HCT116 (cell line): Measurements from ENCODE around the gene NOX3. TPM values are rescaled to one million over a fixed set of nuclear protein-coding genes. Genes with fewer than 3 reads are reported as not detected.

Experiments
- ATAC-seq: fragments of 200-7000 bp; cut with Tn5 transposase; 2 replicates; pipeline ENCODE4 v1.9.1; 2020; ENCODE audit warnings: mild to moderate bottlenecking, moderate library complexity
- BruUV-seq: library from RNA; stranded (reverse); fragments of 400-500 nt; replicated peaks from 2 replicates; lab custom pipeline; 2021; lab: Mats Ljungman, UMichigan
- CTCF ChIA-PET: fragments of 300-600 bp; sonication (Branson Sonifier 250); formaldehyde crosslinking; loops from one replicate; lab custom pipeline; 2021; ENCODE audit warnings: antibody characterized with exemption; lab: Charles Lee
- POLR2A ChIA-PET: fragments of 300-600, 350-600 bp; sonication (Branson Sonifier 250); formaldehyde crosslinking; loops from one replicate; lab custom pipeline; 2021; ENCODE audit warnings: antibody characterized with exemption; lab: Charles Lee
- RAD21 ChIA-PET, 2 experiments: fragments of 300-600 bp; sonication (Branson Sonifier 250); formaldehyde crosslinking; loops; one replicate each; lab custom pipeline; 2023; ENCODE audit warnings: low total read pairs in 2 of 2; ENCODE audit not compliant: uncharacterized antibody in 2 of 2, unreplicated experiment in 2 of 2, low non-redundant PET in 1 of 2; lab: Charles Lee
- DNase-seq: peaks from one replicate; pipeline ENCODE4 v3.0.0-alpha.2; 2010; ENCODE audit warnings: low read depth, low spot score
- H2AFZ ChIP-seq: fragments of 200-600 bp; shearing (Covaris generic), sonication (generic); 2 replicates; pipeline ENCODE4 v1.6.1; 2017; ENCODE audit warnings: low read depth, mixed run types, mixed read lengths, antibody characterized with exemption, low read length; ENCODE audit not compliant: poor library complexity, severe bottlenecking
- H3K27ac ChIP-seq: 2 replicates; pipeline ENCODE4 v1.5.1; 2012; ENCODE audit warnings: low read depth, low read length
- H3K27me3 ChIP-seq: fragments of 200-600 bp; sonication (generic); 2 replicates; pipeline ENCODE4 v1.6.1; 2016; ENCODE audit warnings: mixed run types, low read length, mixed read lengths; ENCODE audit not compliant: insufficient read depth
- H3K36me3 ChIP-seq, 2 experiments: fragments of 200-500 bp in 1 of 2; fragments of 200-600 bp in 1 of 2; sonication (Bioruptor generic) in 1 of 2; sonication (generic) in 1 of 2; 2 replicates each; pipeline versions ENCODE4 v1.5.1 to v1.6.1; 2014 to 2016; ENCODE audit warnings: low read length in 2 of 2, inconsistent platforms in 1 of 2, mixed read lengths in 1 of 2, mixed run types in 1 of 2; ENCODE audit not compliant: insufficient read depth in 2 of 2, control insufficient read depth in 1 of 2
- H3K4me1 ChIP-seq, 2 experiments: fragments of 200-600 bp in 1 of 2; sonication (generic) in 1 of 2; 2 replicates each; pipeline versions ENCODE4 v1.5.1 to v1.6.1; 2012 to 2017; ENCODE audit warnings: low read length in 2 of 2, inconsistent platforms in 1 of 2, mild to moderate bottlenecking in 1 of 2, mixed read lengths in 1 of 2, mixed run types in 1 of 2, moderate library complexity in 1 of 2; ENCODE audit not compliant: insufficient read depth in 2 of 2, control insufficient read depth in 1 of 2
- H3K4me2 ChIP-seq: fragments of 200-600 bp; sonication (generic); 2 replicates; pipeline ENCODE4 v1.6.1; 2017; ENCODE audit warnings: mixed run types, low read length, mixed read lengths
- H3K4me3 ChIP-seq, 2 experiments: fragments of 200-600 bp in 1 of 2; sonication (generic) in 1 of 2; replicated peaks in 1 of 2; 2 replicates each; pipeline ENCODE4 v1.5.1; 2011 to 2016; ENCODE audit warnings: low read length in 2 of 2, control low read depth in 1 of 2, low read depth in 1 of 2, mild to moderate bottlenecking in 1 of 2, mixed read lengths in 1 of 2, mixed run types in 1 of 2
- H3K79me2 ChIP-seq: fragments of 200-600 bp; sonication (generic); 2 replicates; pipeline ENCODE4 v1.6.1; 2017; ENCODE audit warnings: mild to moderate bottlenecking, mixed run types, low read length, moderate library complexity, mixed read lengths; ENCODE audit not compliant: insufficient read depth
- H3K9ac ChIP-seq: fragments of 200-600 bp; sonication (generic); 2 replicates; pipeline ENCODE4 v1.6.1; 2016; ENCODE audit warnings: low read length, mixed read lengths
- H3K9me2 ChIP-seq: fragments of 200-600 bp; sonication (generic), shearing (Covaris generic); 2 replicates; pipeline ENCODE4 v1.6.1; 2017; ENCODE audit warnings: mixed run types, mild to moderate bottlenecking, moderate library complexity; ENCODE audit not compliant: insufficient read depth
- H3K9me3 ChIP-seq, 2 experiments: fragments of 200-500 bp in 1 of 2; fragments of 200-600 bp in 1 of 2; sonication (Bioruptor generic) in 1 of 2; sonication (generic) in 1 of 2; 2 replicates each; pipeline ENCODE4 v1.6.1; 2014 to 2017; ENCODE audit warnings: low read length in 2 of 2, mixed read lengths in 2 of 2, inconsistent platforms in 1 of 2, low read depth in 1 of 2, mild to moderate bottlenecking in 1 of 2, mixed run types in 1 of 2, moderate library complexity in 1 of 2; ENCODE audit not compliant: control insufficient read depth in 1 of 2, insufficient read depth in 1 of 2
- H4K20me1 ChIP-seq: fragments of 200-600 bp; sonication (generic), shearing (Covaris generic); 2 replicates; pipeline ENCODE4 v1.6.1; 2017; ENCODE audit warnings: mixed run types, mild to moderate bottlenecking, moderate library complexity; ENCODE audit not compliant: insufficient read depth
- CBX3 ChIP-seq: IDR thresholded peaks from 2 replicates; pipeline ENCODE4 v1.6.1; 2012; ENCODE audit warnings: low read depth
- CEBPB ChIP-seq: IDR thresholded peaks from 2 replicates; pipeline ENCODE4 v1.6.1; 2012; ENCODE audit warnings: low read depth
- EZH2phosphoT487 ChIP-seq: fragments of 200-600 bp; IDR thresholded peaks from 2 replicates; pipeline ENCODE4 v1.6.1; 2018; ENCODE audit warnings: antibody characterized with exemption, borderline replicate concordance
- FOSL1 ChIP-seq: IDR thresholded peaks from 2 replicates; pipeline ENCODE4 v1.6.1; 2012; ENCODE audit warnings: low read depth
- POLR2A ChIP-seq: IDR thresholded peaks from 2 replicates; pipeline ENCODE4 v1.7.0; 2011; ENCODE audit warnings: borderline replicate concordance; ENCODE audit not compliant: insufficient read depth, insufficient read length; ENCODE audit errors: extremely low read depth
- POLR2AphosphoS5 ChIP-seq: IDR thresholded peaks from 2 replicates; pipeline ENCODE4 v1.6.1; 2011; ENCODE audit warnings: mild to moderate bottlenecking, low read depth, low read length, moderate library complexity
- SP1 ChIP-seq: IDR thresholded peaks from 2 replicates; pipeline ENCODE4 v1.6.1; 2012; ENCODE audit warnings: low read depth
- TCF7L2 ChIP-seq: IDR thresholded peaks from 2 replicates; pipeline ENCODE4 v1.7.0; 2011; ENCODE audit warnings: borderline replicate concordance, inconsistent platforms; ENCODE audit not compliant: insufficient read depth, insufficient read length; ENCODE audit errors: extremely low read depth
- ZFX ChIP-seq: fragments of 450-650 bp; IDR thresholded peaks from 2 replicates; pipeline ENCODE4 v1.6.1; 2017
- intact Hi-C: fragments of 100-400 bp; cut with micrococcal nuclease; formaldehyde crosslinking; loops from 2 replicates; pipeline ENCODE4 v1.10.0; 2022
- total RNA-seq: library from RNA; stranded (reverse); gene quantifications from one replicate; pipeline ENCODE4 v1.2.1, GENCODE V29; 2021; ENCODE audit not compliant: unreplicated experiment
- TF ChIP-seq, protein P1 (sequence below): IDR thresholded peaks from 2 replicates; pipeline ENCODE4 v1.6.1; 2012; ENCODE audit warnings: low read depth
- TF ChIP-seq, protein P2 (sequence below): IDR thresholded peaks from 2 replicates; pipeline ENCODE4 v1.6.1; 2011; ENCODE audit warnings: mild to moderate bottlenecking, low read length, moderate library complexity; ENCODE audit not compliant: insufficient replicate concordance; ENCODE audit errors: extremely low read depth
- TF ChIP-seq, protein P3 (sequence below): IDR thresholded peaks from 2 replicates; pipeline ENCODE4 v1.6.1; 2012
- TF ChIP-seq, protein P4 (sequence below), 3 experiments: fragments of 200-600 bp in 1 of 3; sonication (generic) in 1 of 3; IDR thresholded peaks in 2 of 3; conservative IDR thresholded peaks in 1 of 3; 2 replicates each; pipeline ENCODE4 v1.5.1; 2012 to 2017; ENCODE audit warnings: low read depth in 2 of 3, low read length in 2 of 3, antibody characterized with exemption in 1 of 3, borderline replicate concordance in 1 of 3, control low read depth in 1 of 3, mild to moderate bottlenecking in 1 of 3, mixed read lengths in 1 of 3, mixed run types in 1 of 3, moderate library complexity in 1 of 3; ENCODE audit not compliant: insufficient read depth in 1 of 3

NOX3 gene
- total RNA-seq, 1 experiment from 2014 or later: not detected

DNA sequence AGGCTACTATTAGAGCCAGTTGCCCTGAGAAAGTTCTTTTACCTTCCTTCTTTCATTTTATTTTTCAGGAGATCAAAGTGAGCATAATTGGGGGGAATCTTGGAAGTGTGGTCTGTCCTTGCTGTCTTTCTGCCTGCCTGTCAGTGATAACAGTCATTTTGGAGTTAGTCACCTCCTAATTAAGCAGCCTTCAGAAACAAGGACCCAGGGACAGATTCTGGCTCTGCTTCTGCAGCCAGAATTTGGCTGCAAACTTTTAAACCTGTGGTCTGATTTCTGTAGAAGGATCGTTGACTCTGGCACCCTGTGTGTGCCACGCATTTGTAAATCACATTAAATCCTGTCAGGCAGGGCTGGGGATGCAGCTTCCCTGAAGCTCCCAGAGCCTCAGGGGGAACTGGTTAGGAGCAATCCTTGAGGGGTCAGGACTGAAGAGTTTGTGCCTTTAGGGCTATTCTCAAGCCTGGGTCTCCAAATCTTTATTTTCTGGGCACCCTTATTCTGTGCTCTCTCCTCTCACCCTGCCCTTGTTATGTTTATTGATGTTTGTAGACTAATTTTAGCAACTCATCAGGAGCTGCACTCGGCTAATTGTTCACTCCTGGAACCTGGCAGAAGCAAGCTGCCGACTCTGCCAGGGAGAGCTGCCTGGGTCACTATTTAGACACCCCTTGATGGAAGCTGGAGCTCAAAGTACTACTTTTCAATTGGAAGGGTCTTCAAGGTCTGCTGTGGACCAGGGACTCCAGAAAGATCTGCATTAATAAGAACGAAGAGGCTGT is 6.8 kb downstream of the NOX3 start:
- Histone ChIP-seq H3K4me2 (no peak overlapping the region), H3K9me2 (no peaks in the 10 kb centered on the region), H2AFZ (no peak overlapping the region), H3K27ac (no peak overlapping the region), H3K36me3 (no peaks in the 10 kb centered on the region), H3K4me3 (no peak overlapping the region), H3K9ac (no peak overlapping the region), H4K20me1 (no peaks in the 10 kb centered on the region), H3K79me2 (no peaks in the 10 kb centered on the region), H3K9me3 (no peaks in the 10 kb centered on the region), H3K4me1 (peaks cover 0 to 8% of the 10 kb centered on the region in 2 experiments; a peak in 2 of 4 replicates), H3K27me3 (no peaks in the 10 kb centered on the region)
- ATAC-seq (no peak), DNase-seq (no peak)
- no TSS peak for BruUV-seq
- TF ChIP-seq TCF7L2: no peak
- no peak for TF ChIP-seq POLR2AphosphoS5
- TF ChIP-seq, protein P1, sequence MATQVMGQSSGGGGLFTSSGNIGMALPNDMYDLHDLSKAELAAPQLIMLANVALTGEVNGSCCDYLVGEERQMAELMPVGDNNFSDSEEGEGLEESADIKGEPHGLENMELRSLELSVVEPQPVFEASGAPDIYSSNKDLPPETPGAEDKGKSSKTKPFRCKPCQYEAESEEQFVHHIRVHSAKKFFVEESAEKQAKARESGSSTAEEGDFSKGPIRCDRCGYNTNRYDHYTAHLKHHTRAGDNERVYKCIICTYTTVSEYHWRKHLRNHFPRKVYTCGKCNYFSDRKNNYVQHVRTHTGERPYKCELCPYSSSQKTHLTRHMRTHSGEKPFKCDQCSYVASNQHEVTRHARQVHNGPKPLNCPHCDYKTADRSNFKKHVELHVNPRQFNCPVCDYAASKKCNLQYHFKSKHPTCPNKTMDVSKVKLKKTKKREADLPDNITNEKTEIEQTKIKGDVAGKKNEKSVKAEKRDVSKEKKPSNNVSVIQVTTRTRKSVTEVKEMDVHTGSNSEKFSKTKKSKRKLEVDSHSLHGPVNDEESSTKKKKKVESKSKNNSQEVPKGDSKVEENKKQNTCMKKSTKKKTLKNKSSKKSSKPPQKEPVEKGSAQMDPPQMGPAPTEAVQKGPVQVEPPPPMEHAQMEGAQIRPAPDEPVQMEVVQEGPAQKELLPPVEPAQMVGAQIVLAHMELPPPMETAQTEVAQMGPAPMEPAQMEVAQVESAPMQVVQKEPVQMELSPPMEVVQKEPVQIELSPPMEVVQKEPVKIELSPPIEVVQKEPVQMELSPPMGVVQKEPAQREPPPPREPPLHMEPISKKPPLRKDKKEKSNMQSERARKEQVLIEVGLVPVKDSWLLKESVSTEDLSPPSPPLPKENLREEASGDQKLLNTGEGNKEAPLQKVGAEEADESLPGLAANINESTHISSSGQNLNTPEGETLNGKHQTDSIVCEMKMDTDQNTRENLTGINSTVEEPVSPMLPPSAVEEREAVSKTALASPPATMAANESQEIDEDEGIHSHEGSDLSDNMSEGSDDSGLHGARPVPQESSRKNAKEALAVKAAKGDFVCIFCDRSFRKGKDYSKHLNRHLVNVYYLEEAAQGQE: no peak
- TF ChIP-seq, protein P2, sequence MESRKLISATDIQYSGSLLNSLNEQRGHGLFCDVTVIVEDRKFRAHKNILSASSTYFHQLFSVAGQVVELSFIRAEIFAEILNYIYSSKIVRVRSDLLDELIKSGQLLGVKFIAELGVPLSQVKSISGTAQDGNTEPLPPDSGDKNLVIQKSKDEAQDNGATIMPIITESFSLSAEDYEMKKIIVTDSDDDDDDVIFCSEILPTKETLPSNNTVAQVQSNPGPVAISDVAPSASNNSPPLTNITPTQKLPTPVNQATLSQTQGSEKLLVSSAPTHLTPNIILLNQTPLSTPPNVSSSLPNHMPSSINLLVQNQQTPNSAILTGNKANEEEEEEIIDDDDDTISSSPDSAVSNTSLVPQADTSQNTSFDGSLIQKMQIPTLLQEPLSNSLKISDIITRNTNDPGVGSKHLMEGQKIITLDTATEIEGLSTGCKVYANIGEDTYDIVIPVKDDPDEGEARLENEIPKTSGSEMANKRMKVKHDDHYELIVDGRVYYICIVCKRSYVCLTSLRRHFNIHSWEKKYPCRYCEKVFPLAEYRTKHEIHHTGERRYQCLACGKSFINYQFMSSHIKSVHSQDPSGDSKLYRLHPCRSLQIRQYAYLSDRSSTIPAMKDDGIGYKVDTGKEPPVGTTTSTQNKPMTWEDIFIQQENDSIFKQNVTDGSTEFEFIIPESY: no peak
- TF ChIP-seq EZH2phosphoT487: no peak
- no peak for TF ChIP-seq POLR2A
- no peak for TF ChIP-seq CBX3
- no peak for TF ChIP-seq SP1
- TF ChIP-seq, protein P3, sequence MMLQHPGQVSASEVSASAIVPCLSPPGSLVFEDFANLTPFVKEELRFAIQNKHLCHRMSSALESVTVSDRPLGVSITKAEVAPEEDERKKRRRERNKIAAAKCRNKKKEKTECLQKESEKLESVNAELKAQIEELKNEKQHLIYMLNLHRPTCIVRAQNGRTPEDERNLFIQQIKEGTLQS: no peak
- no peak for TF ChIP-seq FOSL1
- TF ChIP-seq ZFX: no peak
- TF ChIP-seq CEBPB: no peak
- TF ChIP-seq, protein P4, sequence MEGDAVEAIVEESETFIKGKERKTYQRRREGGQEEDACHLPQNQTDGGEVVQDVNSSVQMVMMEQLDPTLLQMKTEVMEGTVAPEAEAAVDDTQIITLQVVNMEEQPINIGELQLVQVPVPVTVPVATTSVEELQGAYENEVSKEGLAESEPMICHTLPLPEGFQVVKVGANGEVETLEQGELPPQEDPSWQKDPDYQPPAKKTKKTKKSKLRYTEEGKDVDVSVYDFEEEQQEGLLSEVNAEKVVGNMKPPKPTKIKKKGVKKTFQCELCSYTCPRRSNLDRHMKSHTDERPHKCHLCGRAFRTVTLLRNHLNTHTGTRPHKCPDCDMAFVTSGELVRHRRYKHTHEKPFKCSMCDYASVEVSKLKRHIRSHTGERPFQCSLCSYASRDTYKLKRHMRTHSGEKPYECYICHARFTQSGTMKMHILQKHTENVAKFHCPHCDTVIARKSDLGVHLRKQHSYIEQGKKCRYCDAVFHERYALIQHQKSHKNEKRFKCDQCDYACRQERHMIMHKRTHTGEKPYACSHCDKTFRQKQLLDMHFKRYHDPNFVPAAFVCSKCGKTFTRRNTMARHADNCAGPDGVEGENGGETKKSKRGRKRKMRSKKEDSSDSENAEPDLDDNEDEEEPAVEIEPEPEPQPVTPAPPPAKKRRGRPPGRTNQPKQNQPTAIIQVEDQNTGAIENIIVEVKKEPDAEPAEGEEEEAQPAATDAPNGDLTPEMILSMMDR (IDR thresholded peaks at IDR 0.05 in 2 of 3, conservative IDR thresholded peaks at IDR 0.05 in 1 of 3; ENCODE audit: borderline replicate concordance in 1 of 3, insufficient read depth in 1 of 3, low read depth in 2 of 3, low read length in 2 of 3): no peak
- RAD21 ChIA-PET: no interaction called here
- intact Hi-C loops: no loop called here
- CTCF ChIA-PET: no interaction called here
- POLR2A ChIA-PET: no interaction called here
